Stimulated activated CD4-positive, alpha-beta T cell treated with anti-CD3 and anti-CD28 coated beads, Interleukin-15, amount 100 ng/mL, for 1 hour (primary cell): Measurements from ENCODE around the gene RAE1.

ENCODE experiments used
- DNase-seq, 2 donors: peaks; one replicate each; pipeline ENCODE4 v3.0.0-alpha.2; 2020; ENCODE audit warnings: low read depth in 1 of 2, low spot score in 1 of 2

RAE1 gene

DNA sequence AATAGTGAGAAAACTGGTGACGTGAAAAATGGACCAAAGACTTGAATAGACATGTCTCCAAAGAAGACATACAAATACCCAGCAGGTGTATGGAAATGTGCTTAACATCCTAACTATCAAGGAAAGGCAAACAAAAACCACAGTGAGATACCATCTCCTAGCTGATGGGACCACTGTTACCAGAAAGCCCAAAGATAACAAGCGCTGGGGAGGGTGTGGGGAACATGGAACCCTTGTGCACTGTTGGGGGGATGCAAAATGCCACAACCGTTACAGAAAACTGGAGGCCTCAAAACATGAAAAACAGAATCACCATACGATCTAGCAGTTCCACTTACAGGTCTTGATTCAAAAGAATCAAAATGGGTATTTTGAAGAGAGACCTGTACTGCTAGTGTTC, 20.3 kb downstream of the RAE1 start:
- DNase-seq: no peak

DNA sequence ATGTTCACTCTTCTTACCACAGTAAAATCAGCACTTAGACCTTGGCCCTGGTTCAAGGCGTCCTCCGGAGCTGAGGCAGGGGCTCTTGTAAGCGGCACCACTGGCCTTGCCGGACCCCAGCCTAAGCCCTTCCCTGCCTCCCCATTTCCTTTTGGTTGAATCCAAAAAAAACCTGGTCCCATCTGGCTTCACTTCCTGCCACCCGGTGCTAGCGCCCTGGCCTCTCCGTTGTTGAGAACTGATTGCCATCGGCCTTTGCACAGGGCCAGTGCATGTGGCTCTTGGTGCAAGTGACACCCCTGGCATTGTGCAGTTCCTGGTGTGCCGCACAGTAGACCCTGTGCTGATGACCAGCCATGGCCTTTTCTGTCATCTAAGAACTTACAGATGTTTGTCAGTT, 21.1 kb downstream of the RAE1 start:
- no peak for DNase-seq

- DNase-seq: no peak
Observed at GRCh38 chr20:57372581-57373350, 21.7 kb downstream of the RAE1 start.

- no peak for DNase-seq
Observed at GRCh38 chr20:57374343-57374930, 23.4 kb downstream of the RAE1 start.

DNA sequence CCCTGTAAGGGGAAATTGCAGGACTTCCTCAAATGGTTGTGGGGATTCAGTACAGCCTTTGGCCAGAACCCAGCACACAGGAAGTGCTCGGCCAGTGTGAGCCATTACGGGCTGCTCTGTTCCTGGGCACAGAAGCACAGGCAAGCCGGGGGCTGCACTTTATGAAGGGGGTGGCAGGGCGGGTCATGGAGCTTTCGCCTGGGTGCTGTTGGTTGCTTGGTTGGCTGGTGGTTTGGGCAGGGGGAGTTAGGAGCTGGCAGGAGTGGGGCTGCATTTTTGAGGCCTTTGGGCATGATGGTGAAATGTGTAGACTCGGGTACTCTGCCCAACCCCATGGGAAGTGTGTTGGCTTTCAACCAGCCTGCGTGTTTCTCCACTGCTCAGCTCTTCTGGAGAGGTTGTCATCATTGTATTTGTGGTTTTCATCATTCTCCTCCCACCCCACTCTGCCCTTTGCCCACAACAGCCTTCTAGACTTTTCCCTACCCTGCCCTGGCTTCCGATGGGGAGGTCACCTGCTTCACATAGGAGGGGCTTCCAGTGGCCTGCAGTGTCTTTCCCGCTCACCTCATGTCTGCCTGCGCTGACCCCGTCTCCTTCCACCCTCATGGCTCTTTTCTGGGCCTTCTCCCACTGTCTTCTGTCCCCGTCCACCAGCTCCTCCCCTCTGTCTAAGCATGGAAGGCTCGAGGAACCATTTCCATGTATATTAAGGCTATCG, 24.0 kb downstream of the RAE1 start:
- DNase-seq: no peak

- DNase-seq: no peak
Observed at GRCh38 chr20:57375652-57376230, 24.7 kb downstream of the RAE1 start.

DNA sequence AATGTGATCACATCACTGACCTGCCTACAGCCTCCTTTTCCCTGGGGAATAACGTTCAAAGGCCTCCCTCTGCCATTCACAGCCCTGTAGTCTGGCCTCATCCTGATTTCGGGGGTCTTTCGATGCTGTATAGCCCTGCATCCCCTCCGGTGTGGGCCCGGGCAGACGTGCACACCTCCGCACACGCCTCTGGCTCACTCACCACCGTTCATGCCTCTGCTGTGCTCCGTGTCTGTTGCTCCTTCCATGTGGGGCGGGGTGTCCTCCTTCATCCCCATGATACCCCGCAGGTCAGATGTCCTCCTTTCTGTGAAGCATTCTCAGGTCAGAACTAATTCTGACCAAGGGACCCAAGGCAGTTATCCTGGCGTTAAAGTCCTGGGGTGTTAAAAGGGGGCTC, 26.3 kb downstream of the RAE1 start:
- DNase-seq: no peak

DNA sequence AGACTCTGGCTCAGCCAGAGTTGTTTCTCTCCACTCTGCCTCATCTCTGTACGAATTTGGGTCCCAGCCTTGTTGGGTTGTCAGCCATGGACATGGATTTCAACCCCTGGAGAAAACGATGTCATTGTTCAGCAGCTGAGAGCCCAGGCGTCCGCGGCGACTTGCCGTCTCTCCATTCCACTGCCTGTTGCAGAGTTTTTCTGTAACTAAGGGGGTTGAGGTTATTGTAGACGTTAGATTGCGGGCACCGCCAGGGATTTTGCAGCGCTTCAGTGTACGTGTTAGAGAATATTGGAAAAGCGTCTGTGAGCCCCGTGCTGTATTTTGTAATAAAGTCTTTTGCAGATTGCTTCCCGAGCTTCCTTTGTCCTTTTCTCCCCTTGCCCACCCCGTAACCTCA, 27.1 kb downstream of the RAE1 start:
- DNase-seq: no peak

DNA sequence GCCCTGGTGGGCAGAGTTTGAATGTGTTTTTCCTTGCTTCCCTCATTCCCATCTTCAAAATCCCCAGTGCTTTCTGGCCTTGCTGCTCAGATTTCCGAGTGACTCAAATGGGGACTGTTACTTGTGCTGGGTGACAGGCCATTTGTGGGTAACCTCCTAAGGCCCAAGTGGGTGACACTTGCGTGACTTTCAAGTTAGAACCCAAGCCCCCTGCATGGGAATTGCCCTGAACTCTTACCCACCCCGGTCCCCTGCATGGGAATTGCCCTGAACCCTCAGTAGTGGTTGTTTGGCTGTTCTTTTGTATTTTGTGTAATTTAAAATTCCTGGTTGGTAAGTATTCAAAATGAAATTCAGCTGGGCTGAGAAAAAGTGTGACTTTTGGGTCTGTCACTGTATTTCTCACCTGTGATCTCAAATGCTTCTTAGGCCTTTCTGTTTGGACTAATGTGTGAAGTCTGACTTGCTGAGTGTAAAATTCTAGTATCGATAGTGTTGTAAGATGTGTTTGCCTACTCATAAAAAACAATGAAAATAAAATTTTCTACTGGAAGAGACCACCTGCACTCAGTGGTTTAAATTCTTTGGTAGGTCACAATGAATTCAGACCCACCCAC, 27.7 kb downstream of the RAE1 start:
- no peak for DNase-seq

DNA sequence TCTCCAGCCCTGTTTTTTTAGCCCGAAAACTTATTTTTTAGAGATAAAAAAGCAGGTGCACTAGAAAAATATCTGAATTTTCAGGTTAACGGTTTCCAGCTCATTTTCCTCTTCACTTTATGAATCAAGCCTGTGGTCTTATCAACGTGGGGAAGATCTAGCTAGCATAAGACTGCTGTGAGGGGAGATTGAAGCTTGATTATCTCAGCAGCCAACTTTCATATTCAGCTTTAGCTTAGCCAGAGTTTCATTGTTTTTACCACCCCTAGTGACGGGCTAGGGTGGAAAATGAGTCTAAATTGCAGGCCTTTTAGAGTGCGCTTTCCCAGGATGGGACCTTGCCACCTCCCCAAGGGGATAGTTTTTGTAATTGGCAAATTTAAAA, 28.2 kb downstream of the RAE1 start:
- DNase-seq: no peak

DNA sequence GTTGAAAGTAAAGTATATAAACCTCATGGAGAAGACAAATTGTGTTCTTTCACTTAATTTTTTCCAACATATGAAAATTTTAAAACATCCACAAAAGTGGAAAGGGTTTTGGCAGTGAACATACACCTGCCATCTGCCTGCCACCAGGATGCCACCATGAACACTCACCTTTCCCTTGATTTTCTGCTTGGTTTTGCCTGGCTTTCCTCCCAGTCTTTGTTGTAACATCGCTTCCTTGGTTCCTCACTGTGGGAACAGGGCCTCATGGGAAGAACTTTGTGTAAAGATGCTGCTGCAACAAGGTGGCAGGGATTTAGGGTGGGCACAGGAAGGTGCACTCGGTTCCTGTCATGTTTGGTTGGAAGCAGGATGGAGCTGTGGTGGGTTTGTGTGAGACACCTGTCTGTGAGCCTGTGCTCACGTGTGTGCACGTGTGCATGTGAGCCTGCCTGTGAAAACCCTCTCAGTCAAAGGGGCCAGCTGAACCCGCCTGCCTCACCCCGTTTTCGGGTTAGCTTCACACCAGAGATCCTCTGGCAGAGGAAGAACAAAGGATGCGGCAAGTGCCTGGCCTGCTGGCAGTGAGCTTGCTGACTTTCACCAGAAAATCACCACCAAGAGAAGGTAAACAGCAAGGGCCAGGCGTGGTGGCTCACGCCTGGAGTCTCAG, 29.2 kb downstream of the RAE1 start:
- DNase-seq: no peak

- DNase-seq: peak; percentile 67 to 78
Observed at GRCh38 chr20:57381596-57382503, 30.8 kb downstream of the RAE1 start.

DNA sequence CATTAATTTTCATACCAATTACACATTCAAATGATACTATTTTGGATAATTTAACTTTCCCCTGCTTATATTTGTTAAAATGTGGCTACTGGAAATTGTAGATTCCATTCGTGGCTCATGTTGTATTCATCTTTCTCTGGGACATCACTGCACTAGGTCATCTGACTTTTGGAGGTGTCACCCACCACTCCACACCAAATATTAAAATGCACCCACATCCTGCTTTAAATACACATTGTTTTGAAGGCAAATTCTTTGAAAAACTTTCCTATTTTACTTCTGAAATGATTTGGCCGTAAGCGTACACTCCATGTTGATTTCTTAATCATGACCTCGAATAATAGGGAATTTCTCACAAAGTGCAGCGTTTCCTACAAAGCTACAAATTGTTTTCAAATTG, 31.5 kb downstream of the RAE1 start:
- DNase-seq: no peak

- DNase-seq: no peak
Observed at GRCh38 chr20:57383447-57384347, 32.6 kb downstream of the RAE1 start.

DNA sequence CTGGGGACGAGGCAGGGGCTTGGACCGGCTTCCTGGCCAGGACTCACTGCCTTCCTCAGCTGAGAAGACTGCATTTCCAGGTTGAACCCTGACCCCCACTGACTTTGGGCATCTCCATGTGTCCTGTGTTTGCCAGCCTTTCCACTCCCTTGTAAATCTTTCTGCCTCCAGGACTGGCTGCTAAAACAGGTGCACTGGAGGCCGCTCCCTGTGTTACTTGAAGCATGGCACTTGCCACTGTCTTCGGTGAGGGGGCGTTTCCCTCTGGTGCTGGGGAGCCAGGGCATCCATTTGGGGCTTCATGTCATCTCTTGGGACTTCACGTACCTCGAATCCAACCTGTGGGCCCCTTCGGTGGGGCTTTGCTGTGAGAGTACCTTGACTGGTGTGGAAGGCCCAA, 33.4 kb downstream of the RAE1 start:
- DNase-seq: no peak

GRCh38 chr20:57384953-57385761, 34.1 kb downstream of the RAE1 start:
- DNase-seq: no peak

- no peak for DNase-seq
Observed at GRCh38 chr20:57385940-57386339, 34.9 kb downstream of the RAE1 start.

DNA sequence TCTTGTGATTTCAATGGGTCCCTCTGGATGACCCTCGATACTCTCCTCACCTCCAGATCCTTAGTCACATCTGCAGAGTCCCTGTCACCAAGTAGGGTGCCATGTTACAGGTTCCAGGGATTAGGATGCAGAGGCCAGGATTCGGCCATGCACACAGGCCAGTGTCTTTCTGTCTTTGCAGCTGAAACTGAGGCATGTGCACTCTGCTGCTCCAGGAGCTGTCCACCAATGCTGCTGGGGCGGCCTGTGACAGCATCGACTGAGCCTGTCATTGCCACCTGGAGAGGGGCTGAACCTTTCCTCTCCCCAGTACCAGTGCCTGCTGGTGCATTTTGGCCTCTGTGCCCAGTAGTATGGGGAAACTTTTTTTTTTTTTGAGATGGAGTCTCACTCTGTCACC, 35.7 kb downstream of the RAE1 start:
- no peak for DNase-seq
